Vagina (tissue), 2 donors: ENCODE results near the gene HTRA3. TPM values are rescaled to one million over a fixed set of nuclear protein-coding genes. Genes with fewer than 3 reads are reported as not detected.

Experiments
- DNase-seq, 2 donors: peaks; one replicate each; pipeline ENCODE4 v3.0.0-alpha.2; 2017; ENCODE audit errors: extremely low spot score in 2 of 2
- H3K27ac ChIP-seq: fragments of 200-600 bp; sonication (generic); one replicate; pipeline ENCODE4 v1.5.1; 2019
- H3K27me3 ChIP-seq: fragments of 200-600 bp; sonication (generic); one replicate; pipeline ENCODE4 v1.5.1; 2019
- H3K36me3 ChIP-seq, 2 donors: fragments of 200-600 bp; sonication (generic); one replicate each; pipeline ENCODE4 v1.5.1; 2017 to 2019
- H3K4me1 ChIP-seq: fragments of 200-600 bp; sonication (generic); one replicate; pipeline ENCODE4 v1.5.1; 2019
- H3K4me3 ChIP-seq, 2 donors: fragments of 200-600 bp; sonication (generic); 1 replicate in 1 of 2; 2 replicates in 1 of 2; pipeline ENCODE4 v1.5.1; 2016 to 2019
- H3K9me3 ChIP-seq: fragments of 200-600 bp; sonication (generic); one replicate; pipeline ENCODE4 v1.5.1; 2019
- CTCF ChIP-seq, 3 experiments: fragments of 450-650 bp in 2 of 3; fragments of 200-600 bp in 1 of 3; sonication (generic) in 1 of 3; IDR thresholded peaks; one replicate each; pipeline ENCODE4 v1.5.1; 2017 to 2019; ENCODE audit warnings: antibody characterized with exemption in 3 of 3, mild to moderate bottlenecking in 2 of 3, moderate library complexity in 2 of 3
- POLR2A ChIP-seq, 2 donors: fragments of 450-650 bp; IDR thresholded peaks; one replicate each; pipeline ENCODE4 v1.6.1; 2017; ENCODE audit warnings: antibody characterized with exemption in 2 of 2, mild to moderate bottlenecking in 2 of 2, moderate library complexity in 2 of 2
- POLR2AphosphoS5 ChIP-seq, 2 donors: sonication (generic); formaldehyde crosslinking; IDR thresholded peaks; one replicate each; pipeline ENCODE4 v1.9.0; 2017; ENCODE audit warnings: antibody characterized with exemption in 2 of 2, mild to moderate bottlenecking in 2 of 2, low read depth in 1 of 2; ENCODE audit not compliant: insufficient read depth in 1 of 2
- intact Hi-C: fragments of 100-400 bp; cut with DNase I; formaldehyde crosslinking; loops from one replicate; pipeline ENCODE4 v1.15.1; 2023
- total RNA-seq: library from RNA; depleted of rRNA; stranded (reverse); fragments of >200 nt; gene quantifications from one replicate; pipeline ENCODE4 v1.2.3, GENCODE V29; 2016

HTRA3 gene
- total RNA-seq, 1 donor from 2014 or later: 33.1 TPM

DNA sequence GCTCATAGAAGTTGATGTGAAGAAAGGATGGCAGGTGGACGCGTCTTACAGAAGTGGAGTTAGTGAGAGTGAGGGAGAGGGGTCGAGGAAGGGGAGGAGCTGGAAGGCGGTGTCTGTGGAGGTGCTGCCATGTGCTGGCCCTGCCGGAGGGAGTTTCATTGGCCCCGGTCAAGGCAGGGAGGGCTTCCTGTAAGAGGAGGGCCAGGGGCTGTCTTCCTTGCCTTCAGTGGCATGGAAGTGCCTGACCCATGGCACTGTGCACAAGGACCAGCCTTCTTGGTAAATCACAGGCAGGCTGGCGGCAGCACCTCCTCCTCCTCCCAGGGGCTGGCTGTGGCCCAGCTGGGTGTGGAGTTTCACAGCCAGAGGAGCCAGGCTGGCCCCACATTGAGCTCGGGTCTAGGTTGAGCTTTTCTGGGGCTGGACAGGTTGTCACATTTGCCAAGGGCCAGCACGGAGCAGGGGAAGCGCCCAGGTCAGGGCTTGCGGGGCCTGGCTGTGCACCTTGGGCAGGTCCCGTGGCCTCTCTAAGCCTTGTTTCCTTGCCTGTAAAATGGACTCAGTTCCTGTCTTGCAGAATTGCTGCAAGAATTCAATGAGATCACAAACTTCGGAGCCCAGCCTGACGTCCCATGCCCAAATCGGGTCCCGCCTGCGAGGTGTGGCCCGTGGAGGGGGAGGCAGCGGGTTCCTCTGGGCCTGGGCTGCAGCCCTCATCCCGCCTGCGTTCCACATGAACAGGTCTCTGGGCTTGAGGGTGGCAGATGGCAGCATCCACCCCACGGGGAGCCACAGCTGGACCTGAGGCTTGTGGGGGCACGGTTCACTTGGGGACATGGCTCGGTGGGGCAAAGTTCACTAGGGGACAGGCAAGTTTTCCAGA, 7.0 kb downstream of the HTRA3 start:
- no peaks in the 10 kb centered on the region for H3K27me3 ChIP-seq
- no peak for DNase-seq
- intact Hi-C loops: loop anchor here (10.0 kb wide), 1 partner anchor 128 kb away; no protein-coding TSS in a partner anchor
- peak in 1 of 2 donors; percentile 45 for TF ChIP-seq POLR2AphosphoS5 (IDR thresholded peaks at IDR 0.05; ENCODE audit: insufficient read depth in 1 of 2, low read depth in 1 of 2)
- TF ChIP-seq POLR2A (IDR thresholded peaks at IDR 0.05): no peak
- TF ChIP-seq CTCF (IDR thresholded peaks at IDR 0.05): no peak
- H3K9me3 ChIP-seq: no peaks in the 10 kb centered on the region
- H3K4me1 ChIP-seq: peaks cover 96% of the 10 kb centered on the region
- H3K27ac ChIP-seq: peak overlapping the region; percentile 89
- no peak overlapping the region for H3K4me3 ChIP-seq
- no peaks in the 10 kb centered on the region for H3K36me3 ChIP-seq

DNA sequence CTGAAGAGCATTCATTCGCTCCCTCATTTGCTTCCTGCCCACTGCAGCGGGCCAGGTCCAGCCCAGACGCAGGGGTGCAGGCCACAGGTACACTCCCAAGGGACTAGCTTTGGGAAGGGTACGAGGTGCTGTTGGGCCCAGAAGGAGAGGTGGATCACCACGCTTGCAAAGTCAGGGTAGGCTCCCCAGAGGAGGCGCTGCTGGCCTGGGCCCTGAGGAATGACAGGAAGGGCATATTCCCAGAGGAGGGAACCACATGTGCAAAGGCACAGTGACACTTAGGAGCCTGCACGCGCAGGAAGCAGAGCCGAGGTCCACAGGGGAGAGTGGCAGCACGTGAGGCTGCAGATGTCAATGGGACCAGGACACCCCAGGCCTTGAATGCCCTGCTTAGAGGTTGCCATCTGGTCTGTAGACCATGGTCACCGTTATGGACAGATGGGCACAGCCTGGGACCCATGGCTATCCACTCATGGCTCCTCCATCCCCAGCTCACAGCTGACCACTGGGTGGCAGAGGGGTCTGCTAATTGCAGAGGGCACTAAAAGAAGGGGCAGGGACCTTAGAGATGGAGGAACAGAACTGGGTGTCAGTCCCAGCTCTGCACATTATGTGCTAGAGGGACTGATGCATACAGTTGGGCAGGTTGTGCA, 7.9 kb downstream of the HTRA3 start:
- intact Hi-C loops: loop anchor here (10.0 kb wide), 1 partner anchor 127 kb away; no protein-coding TSS in a partner anchor
- H3K4me3 ChIP-seq: no peak overlapping the region
- DNase-seq: no peak
- no peaks in the 10 kb centered on the region for H3K27me3 ChIP-seq
- TF ChIP-seq CTCF (IDR thresholded peaks at IDR 0.05) (no peak), POLR2AphosphoS5 (IDR thresholded peaks at IDR 0.05; ENCODE audit: insufficient read depth in 1 of 2, low read depth in 1 of 2) (no peak), POLR2A (IDR thresholded peaks at IDR 0.05) (no peak)
- H3K27ac ChIP-seq: peak overlapping the region; percentile 89
- no peaks in the 10 kb centered on the region for H3K36me3 ChIP-seq
- H3K4me1 ChIP-seq: peaks cover 96% of the 10 kb centered on the region
- H3K9me3 ChIP-seq: no peaks in the 10 kb centered on the region

- no peaks in the 10 kb centered on the region for H3K36me3 ChIP-seq
- DNase-seq: no peak
- H3K4me1 ChIP-seq: peaks cover 94% of the 10 kb centered on the region
- H3K9me3 ChIP-seq: no peaks in the 10 kb centered on the region
- no peak for TF ChIP-seq POLR2A (IDR thresholded peaks at IDR 0.05)
- TF ChIP-seq CTCF (IDR thresholded peaks at IDR 0.05): no peak
- TF ChIP-seq POLR2AphosphoS5 (IDR thresholded peaks at IDR 0.05; ENCODE audit: insufficient read depth in 1 of 2, low read depth in 1 of 2): no peak
- no peak overlapping the region for H3K4me3 ChIP-seq
- intact Hi-C loops: loop anchor here (10.0 kb wide), 1 partner anchor 127 kb away; no protein-coding TSS in a partner anchor
- H3K27me3 ChIP-seq: no peaks in the 10 kb centered on the region
- peak overlapping the region; percentile 89 for H3K27ac ChIP-seq
These were observed 8.4 kb downstream of the HTRA3 start for GRCh38 chr4:8278009-8278395.

- Histone ChIP-seq H3K4me3 (no peak overlapping the region), H3K36me3 (no peaks in the 10 kb centered on the region), H3K27ac (peak overlapping the region; percentile 89), H3K9me3 (no peaks in the 10 kb centered on the region), H3K4me1 (peaks cover 90% of the 10 kb centered on the region), H3K27me3 (no peaks in the 10 kb centered on the region)
- intact Hi-C loops: loop anchor here (10.0 kb wide), 1 partner anchor 126 kb away; no protein-coding TSS in a partner anchor
- DNase-seq: no peak
- TF ChIP-seq POLR2A (IDR thresholded peaks at IDR 0.05) (no peak), POLR2AphosphoS5 (IDR thresholded peaks at IDR 0.05; ENCODE audit: insufficient read depth in 1 of 2, low read depth in 1 of 2) (peak in 1 of 2 donors; percentile 67), CTCF (IDR thresholded peaks at IDR 0.05) (no peak)
These were observed 9.1 kb downstream of the HTRA3 start for GRCh38 chr4:8278421-8279287.
